ENCODE measurements around the gene PLCL1.

PLCL1 gene

DNA sequence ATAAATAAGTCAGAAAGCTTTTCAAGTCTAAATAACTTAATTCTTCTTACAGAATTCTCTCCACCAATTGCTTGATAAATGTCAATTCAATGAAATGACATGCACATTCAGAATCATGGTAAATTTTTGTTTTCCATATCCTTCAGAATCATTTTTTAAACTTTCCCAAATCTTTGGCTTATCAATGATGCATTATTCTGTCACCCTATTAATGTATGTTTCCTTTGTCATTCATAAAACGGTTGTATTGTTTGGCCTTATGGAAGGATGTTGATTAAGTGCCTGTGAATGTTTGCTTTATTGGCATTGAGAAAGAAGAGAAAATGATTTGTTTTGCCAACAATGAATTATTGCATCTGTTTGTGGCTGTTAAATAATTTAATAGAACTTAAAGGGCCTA lies 260.9 kb downstream of the PLCL1 start:
- no peak for DNase-seq

DNA sequence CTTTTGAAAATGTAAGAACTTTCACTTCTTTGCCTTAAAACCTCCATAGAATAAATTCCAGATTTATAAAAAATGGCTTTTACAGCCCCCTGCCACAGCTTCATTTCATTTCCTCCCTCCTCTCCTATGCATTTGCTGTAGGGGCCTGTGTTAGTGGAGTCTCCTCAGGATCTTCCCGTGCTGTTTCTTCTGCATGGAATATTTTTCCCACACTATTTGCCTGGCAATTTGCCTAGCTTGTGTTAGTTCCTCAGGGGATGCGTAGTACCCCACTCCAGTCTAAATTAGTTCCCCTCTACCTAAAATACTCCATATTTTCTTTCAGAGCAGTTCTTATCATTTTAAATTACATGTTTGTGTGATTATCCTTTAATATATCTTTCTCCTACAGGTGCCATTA lies 262.2 kb downstream of the PLCL1 start:
- DNase-seq, result no peak

GRCh38 chr2:198072655-198073054 lies 268.3 kb downstream of the PLCL1 start:
- DNase-seq, result no peak

DNA sequence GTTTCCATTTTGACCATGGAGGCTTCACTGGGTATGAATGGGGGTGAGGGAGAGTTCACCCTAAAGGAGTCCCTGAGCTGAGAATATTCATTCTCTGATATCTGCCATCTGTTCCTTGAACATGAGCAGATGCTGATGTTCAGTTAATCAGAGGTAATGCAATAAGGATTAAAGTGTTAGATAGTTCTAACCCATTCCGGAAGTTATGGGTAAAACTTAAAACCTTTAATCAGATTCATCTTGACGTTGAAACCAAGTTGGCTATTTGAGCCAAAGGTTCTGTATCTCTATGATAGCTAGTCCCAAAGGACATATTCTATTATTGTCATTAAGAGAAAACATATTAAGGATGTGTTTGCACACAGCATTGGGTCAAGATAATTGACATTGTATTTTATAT lies 268.9 kb downstream of the PLCL1 start:
- DNase-seq, result no peak

- no peak for DNase-seq
These were observed 273.1 kb downstream of the PLCL1 start for GRCh38 chr2:198077477-198077876.

GRCh38 chr2:198080879-198081765 lies 276.7 kb downstream of the PLCL1 start:
- no peak for DNase-seq

DNA sequence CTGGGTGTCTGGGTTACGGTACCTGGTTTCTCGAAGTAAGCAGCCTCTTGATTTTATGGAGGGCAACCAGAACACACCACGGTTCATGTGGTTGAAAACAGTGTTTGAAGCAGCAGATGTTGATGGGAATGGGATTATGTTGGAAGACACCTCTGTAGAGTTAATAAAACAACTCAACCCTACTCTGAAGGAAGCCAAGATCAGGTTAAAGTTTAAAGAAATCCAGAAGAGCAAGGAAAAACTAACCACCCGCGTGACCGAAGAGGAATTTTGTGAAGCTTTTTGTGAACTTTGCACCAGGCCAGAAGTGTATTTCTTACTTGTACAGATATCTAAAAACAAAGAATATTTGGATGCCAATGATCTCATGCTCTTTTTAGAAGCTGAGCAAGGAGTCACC lies 279.8 kb downstream of the PLCL1 start:
- DNase-seq, result no peak

DNA sequence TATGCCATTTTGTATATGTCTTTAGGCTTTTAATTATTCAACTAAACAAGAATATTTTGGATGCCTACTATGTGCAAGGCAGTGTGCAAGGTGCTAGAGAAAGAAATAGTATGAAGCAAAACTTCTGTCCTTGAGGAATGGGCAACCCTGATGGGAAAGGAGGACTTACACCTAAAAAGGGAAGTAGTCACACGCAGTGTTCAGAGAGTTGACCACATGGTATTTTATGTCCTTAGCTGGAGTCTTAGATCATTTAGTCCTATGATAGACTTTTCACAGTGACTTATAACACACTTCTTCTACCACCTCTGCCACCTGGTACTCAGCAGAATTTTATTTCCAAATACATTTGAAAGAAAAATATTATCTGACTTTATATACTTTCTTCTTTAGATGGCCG lies 291.6 kb downstream of the PLCL1 start:
- DNase-seq, result no peak

GRCh38 chr2:198096965-198097364 lies 292.6 kb downstream of the PLCL1 start:
- DNase-seq, result no peak

- DNase-seq, result no peak
These were observed 293.2 kb downstream of the PLCL1 start for GRCh38 chr2:198097630-198098029.

GRCh38 chr2:198098386-198098785 lies 294.0 kb downstream of the PLCL1 start:
- DNase-seq, result no peak

DNA sequence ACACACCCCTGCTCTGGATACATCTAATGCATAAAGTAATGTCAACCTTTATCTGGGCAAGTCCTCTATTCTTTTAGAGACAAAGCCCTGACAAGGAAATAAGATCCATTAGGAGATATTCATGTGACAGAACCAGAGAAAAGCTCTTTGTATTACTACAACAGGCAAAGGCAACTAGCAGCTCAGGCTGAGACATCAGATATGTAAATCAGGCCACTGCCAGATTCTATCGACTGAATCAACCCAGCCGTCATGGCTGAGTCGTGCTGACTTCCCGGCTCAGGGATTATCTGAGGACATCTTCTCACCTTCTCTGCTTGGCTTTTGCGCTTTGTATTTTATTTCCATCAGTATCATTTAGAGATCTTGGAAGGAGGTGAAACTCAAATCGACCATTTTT lies 294.5 kb downstream of the PLCL1 start:
- no peak for DNase-seq

GRCh38 chr2:198100346-198100745 lies 296.0 kb downstream of the PLCL1 start:
- DNase-seq, result no peak

- DNase-seq, result no peak
These were observed 297.3 kb downstream of the PLCL1 start for GRCh38 chr2:198101688-198102087.

GRCh38 chr2:198102120-198102519 lies 297.7 kb downstream of the PLCL1 start:
- DNase-seq, result no peak

- no peak for DNase-seq
These were observed 298.5 kb downstream of the PLCL1 start for GRCh38 chr2:198102856-198103255.

- no peak for DNase-seq
These were observed 302.4 kb downstream of the PLCL1 start for GRCh38 chr2:198106621-198107385.

- no peak for DNase-seq
These were observed 308.9 kb downstream of the PLCL1 start for GRCh38 chr2:198113316-198113715.

GRCh38 chr2:198114064-198114463 lies 309.7 kb downstream of the PLCL1 start:
- no peak for DNase-seq

DNA sequence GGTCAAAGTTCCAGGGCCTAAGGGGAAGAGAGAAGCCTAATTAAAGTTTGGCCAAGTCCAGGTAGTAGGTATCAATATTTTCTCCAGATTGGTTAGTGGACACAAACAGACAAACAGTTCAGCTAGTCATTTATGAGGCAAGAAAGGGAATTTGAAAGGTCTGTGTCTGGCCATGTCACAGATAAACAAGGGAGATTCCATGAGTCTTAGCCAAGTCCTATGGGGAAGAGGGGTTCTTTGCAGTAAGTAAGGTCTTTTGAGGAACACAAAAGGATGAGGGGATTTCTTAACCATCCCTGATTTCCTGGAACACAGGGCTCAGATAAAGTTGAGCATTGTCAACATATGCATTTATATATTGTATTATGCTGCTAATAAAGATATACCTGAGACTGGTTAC lies 310.8 kb downstream of the PLCL1 start:
- no peak for DNase-seq

DNA sequence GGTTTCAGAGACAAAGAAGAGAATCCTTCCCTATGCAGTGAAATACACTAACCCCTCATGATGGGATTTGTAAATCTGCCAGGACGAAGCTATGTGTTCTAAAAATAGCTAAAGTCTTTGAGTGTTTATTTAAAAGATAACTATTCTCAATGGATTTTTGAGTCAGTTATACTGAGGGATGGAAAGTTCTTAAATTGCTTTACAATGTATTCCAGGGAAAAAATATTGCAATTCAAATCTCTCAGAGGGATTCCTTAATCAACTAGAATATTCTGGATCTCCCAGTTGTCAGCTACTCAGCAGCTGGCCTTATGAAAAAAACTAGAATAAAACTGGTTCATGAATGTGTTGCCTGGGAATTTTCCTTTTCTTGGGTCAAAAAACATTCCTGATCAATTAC lies 312.4 kb downstream of the PLCL1 start:
- DNase-seq, result no peak

DNA sequence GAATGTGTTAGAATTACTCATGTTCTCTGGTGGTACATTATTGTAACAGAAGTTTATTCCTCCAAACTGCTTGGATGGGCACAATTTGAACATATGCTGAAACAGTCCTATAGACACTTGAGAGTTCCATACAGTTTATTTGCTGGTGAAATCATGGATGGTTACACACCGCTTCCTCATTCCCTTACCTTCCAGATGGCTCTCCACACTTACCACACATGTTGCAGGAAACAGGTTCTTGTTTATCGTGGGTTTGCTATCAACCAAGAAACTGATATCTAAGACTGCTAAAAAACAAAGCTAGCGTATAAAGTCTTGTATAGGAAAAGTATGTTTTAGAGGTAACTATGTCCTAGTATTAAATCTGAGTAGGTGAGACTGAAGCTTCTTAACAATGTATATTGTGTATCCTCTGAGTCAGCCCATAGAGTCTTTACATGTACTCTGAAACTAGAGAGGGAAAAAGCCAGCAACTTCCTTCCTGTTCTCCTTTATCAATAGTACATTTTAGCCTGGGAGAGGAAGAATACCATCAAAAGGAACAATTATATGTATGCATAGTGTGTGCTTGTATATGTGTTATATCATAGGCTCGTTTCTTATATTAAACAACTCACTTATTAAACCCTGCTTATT lies 313.1 kb downstream of the PLCL1 start:
- DNase-seq, result no peak

- peak; percentile 58 for DNase-seq
These were observed 323.2 kb downstream of the PLCL1 start for GRCh38 chr2:198127627-198128026.

- no peak for DNase-seq
These were observed 325.2 kb downstream of the PLCL1 start for GRCh38 chr2:198129609-198130008.

All from activated CD4-positive, alpha-beta T cell treated with anti-CD3 and anti-CD28 coated beads, Interleukin-10, Interleukin-2, amounts not matched to agents 100 ng/mL and 50 ng/mL, durations not matched to agents 16 hours and 8 hours (primary cell).